ACC112 (cell line): ENCODE data around the gene RPL31.

ENCODE experiments used
- H2AFZ ChIP-seq: fragments of 200-600 bp; sonication (generic); one replicate; pipeline ENCODE4 v1.6.0; 2017; ENCODE audit warnings: antibody characterized with exemption, low read length; ENCODE audit not compliant: unreplicated experiment
- H3K27ac ChIP-seq: fragments of 200-600 bp; sonication (generic); 2 replicates; pipeline ENCODE4 v1.5.1; 2014; ENCODE audit warnings: low read depth, mild to moderate bottlenecking, antibody characterized with exemption, low read length, moderate library complexity
- H3K27me3 ChIP-seq: fragments of 200-600 bp; sonication (generic); 2 replicates; pipeline ENCODE4 v1.6.1; 2014; ENCODE audit warnings: mild to moderate bottlenecking, antibody characterized with exemption, low read length, moderate library complexity, mixed read lengths; ENCODE audit not compliant: insufficient read depth
- H3K36me3 ChIP-seq: fragments of 200-600 bp; sonication (generic); 2 replicates; pipeline ENCODE4 v1.6.1; 2016; ENCODE audit warnings: mild to moderate bottlenecking, antibody characterized with exemption, low read length, moderate library complexity, mixed read lengths; ENCODE audit not compliant: insufficient read depth
- H3K4me1 ChIP-seq: fragments of 200-600 bp; sonication (generic); one replicate; pipeline ENCODE4 v1.6.1; 2016; ENCODE audit warnings: low read length, mixed read lengths; ENCODE audit not compliant: insufficient read depth, unreplicated experiment, control insufficient read depth
- H3K4me3 ChIP-seq: fragments of 200-600 bp; sonication (generic); 2 replicates; pipeline ENCODE4 v1.5.1; 2014; ENCODE audit warnings: mild to moderate bottlenecking, low read depth, low read length
- H3K79me2 ChIP-seq: fragments of 200-600 bp; sonication (generic); one replicate; pipeline ENCODE4 v1.6.0; 2016; ENCODE audit warnings: low read length; ENCODE audit not compliant: control insufficient read depth, unreplicated experiment, insufficient read depth

RPL31 gene

GRCh38 chr2:100976061-100976460 lies 26.0 kb upstream of the RPL31 start:
- no peaks in the 10 kb centered on the region for H3K79me2 ChIP-seq
- H3K27ac ChIP-seq, result no peak overlapping the region
- H3K4me1 ChIP-seq, result no peaks in the 10 kb centered on the region
- H3K27me3 ChIP-seq, result no peaks in the 10 kb centered on the region
- H3K36me3 ChIP-seq, result no peaks in the 10 kb centered on the region
- H2AFZ ChIP-seq, result no peak overlapping the region
- H3K4me3 ChIP-seq, result no peak overlapping the region

DNA sequence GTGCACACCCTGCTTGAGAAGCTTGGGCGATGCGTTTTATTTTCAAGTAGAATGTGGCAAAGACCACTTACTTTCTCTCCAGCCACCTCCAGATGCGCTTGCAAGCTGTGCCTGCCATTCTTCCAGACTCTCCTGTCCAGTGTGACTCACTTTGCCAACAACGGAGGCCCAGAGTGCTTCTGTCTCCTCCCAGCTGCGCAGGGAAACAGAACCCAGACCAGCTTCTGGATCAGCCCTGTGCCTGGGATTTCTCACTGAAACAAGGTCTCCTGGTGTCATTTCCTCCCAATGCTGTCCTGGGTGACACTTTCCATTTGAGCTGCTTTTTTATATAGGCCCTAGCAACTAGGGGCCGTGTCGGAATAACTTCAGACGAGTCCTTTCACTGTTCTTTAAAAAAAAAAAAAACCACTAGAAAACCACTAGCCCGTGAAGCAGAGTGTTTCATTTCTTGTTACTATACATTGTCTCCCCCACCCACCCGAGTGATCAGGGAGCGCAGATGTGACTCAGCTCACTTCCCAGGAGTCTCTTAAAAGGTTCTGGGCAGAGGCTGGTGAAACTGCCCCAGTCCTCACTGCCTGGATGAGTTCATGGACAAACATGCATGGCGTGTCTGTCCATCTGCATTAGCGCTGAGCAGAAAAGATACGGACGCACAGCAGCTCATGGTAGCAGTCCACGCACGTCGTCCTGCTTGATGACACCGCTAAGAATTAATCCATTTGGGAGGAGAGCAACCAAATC lies 25.3 kb upstream of the RPL31 start:
- H3K36me3 ChIP-seq, result no peaks in the 10 kb centered on the region
- no peaks in the 10 kb centered on the region for H3K79me2 ChIP-seq
- no peaks in the 10 kb centered on the region for H3K4me1 ChIP-seq
- H3K27ac ChIP-seq, result no peak overlapping the region
- no peak overlapping the region for H3K4me3 ChIP-seq
- no peaks in the 10 kb centered on the region for H3K27me3 ChIP-seq
- no peak overlapping the region for H2AFZ ChIP-seq

DNA sequence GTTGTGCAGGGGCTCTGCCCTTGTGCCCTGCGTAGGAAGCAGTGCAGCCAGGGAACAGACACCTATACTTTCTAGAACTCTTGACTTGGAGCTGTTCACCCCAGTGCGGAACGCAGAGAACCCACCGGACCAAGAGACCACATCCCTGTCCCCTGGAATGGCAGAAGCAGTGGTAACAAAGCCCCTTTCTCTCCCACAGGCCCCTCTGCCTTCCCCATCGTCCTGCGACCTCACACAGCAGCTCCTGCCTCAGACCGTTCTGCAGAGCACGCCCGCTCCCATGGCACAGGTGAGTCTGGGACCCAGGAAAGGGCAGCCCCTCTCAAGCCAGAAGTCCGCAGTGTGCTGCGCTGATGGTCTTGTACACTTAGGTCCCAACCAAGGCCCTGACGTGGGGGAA lies 24.6 kb upstream of the RPL31 start:
- no peaks in the 10 kb centered on the region for H3K4me1 ChIP-seq
- no peak overlapping the region for H3K27ac ChIP-seq
- H3K4me3 ChIP-seq, result no peak overlapping the region
- H3K27me3 ChIP-seq, result no peaks in the 10 kb centered on the region
- no peak overlapping the region for H2AFZ ChIP-seq
- H3K36me3 ChIP-seq, result no peaks in the 10 kb centered on the region
- no peaks in the 10 kb centered on the region for H3K79me2 ChIP-seq

GRCh38 chr2:100978582-100979191 lies 23.4 kb upstream of the RPL31 start:
- no peaks in the 10 kb centered on the region for H3K79me2 ChIP-seq
- H3K27me3 ChIP-seq, result no peaks in the 10 kb centered on the region
- H3K4me3 ChIP-seq, result no peak overlapping the region
- H3K27ac ChIP-seq, result no peak overlapping the region
- no peak overlapping the region for H2AFZ ChIP-seq
- no peaks in the 10 kb centered on the region for H3K36me3 ChIP-seq
- no peaks in the 10 kb centered on the region for H3K4me1 ChIP-seq

GRCh38 chr2:100980046-100980445 lies 22.0 kb upstream of the RPL31 start:
- Histone ChIP-seq H3K27ac (no peak overlapping the region), H3K4me3 (no peak overlapping the region), H3K79me2 (no peaks in the 10 kb centered on the region), H3K27me3 (no peaks in the 10 kb centered on the region), H2AFZ (no peak overlapping the region), H3K36me3 (no peaks in the 10 kb centered on the region), H3K4me1 (no peaks in the 10 kb centered on the region)

DNA sequence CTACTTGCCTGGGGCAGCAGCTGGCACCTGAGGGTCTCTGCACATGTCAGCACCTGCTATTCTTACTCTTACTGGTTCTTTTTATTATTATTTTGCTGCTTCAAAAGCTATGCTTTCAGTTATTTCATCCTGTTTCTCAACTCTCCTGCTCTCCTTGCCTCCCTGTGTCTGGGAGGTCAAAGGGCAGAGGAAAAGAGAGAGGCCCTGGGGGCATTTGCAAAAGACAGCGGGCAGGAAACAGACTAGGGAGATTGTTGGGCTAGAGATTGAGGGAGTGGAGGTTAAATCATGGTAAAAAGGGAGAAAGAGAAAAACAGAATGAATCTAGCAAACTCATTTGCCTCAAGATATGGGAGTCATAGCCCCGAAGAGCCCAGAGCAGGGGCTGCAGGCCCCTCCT lies 21.1 kb upstream of the RPL31 start:
- Histone ChIP-seq H3K36me3 (no peaks in the 10 kb centered on the region), H3K27ac (no peak overlapping the region), H2AFZ (no peak overlapping the region), H3K27me3 (no peaks in the 10 kb centered on the region), H3K4me3 (no peak overlapping the region), H3K4me1 (no peaks in the 10 kb centered on the region), H3K79me2 (no peaks in the 10 kb centered on the region)

DNA sequence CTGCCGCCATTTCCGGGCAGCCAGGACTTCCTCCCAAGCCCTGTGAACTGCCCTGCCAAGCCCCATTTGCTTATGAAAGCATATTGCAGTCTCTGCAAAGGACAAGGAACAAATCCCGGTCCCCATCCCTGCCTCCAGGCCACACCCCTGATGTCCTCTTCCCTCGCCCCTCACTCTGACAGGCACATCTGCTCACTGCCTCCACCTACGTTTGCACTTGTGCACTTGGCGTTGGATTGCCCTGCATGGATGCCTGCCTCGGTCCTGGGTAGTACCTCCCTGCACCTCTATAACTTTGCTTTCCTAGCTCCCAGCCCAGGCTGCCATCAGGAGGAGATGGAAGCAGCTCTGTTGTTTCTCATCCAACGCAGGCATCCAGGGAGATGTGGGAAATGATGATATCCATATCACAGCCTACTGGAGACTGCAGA lies 19.6 kb upstream of the RPL31 start:
- Histone ChIP-seq H3K79me2 (no peaks in the 10 kb centered on the region), H3K27me3 (no peaks in the 10 kb centered on the region), H3K4me3 (no peak overlapping the region), H3K27ac (no peak overlapping the region), H3K4me1 (no peaks in the 10 kb centered on the region), H3K36me3 (no peaks in the 10 kb centered on the region), H2AFZ (no peak overlapping the region)

DNA sequence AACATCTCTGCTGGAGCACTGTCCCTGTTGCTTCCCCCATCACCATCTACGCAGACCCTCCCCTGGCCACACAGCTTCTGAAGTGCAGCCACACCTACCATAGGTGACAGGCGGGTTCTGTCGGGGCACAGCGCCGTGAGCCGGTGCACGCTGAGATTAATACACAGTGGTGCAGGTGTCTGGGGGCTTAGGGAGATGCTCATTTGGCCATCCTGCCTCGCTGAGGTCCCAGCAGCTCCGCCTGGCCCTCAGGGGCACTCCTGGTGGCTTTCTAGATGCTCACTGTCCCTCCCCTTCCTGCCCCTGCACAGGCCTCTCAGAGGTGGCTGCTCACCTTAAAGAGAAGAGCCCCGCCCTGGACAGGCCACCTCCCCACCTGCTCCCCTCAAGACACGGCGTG lies 18.9 kb upstream of the RPL31 start:
- no peaks in the 10 kb centered on the region for H3K4me1 ChIP-seq
- no peak overlapping the region for H2AFZ ChIP-seq
- H3K27me3 ChIP-seq, result no peaks in the 10 kb centered on the region
- H3K79me2 ChIP-seq, result no peaks in the 10 kb centered on the region
- no peaks in the 10 kb centered on the region for H3K36me3 ChIP-seq
- no peak overlapping the region for H3K27ac ChIP-seq
- no peak overlapping the region for H3K4me3 ChIP-seq

DNA sequence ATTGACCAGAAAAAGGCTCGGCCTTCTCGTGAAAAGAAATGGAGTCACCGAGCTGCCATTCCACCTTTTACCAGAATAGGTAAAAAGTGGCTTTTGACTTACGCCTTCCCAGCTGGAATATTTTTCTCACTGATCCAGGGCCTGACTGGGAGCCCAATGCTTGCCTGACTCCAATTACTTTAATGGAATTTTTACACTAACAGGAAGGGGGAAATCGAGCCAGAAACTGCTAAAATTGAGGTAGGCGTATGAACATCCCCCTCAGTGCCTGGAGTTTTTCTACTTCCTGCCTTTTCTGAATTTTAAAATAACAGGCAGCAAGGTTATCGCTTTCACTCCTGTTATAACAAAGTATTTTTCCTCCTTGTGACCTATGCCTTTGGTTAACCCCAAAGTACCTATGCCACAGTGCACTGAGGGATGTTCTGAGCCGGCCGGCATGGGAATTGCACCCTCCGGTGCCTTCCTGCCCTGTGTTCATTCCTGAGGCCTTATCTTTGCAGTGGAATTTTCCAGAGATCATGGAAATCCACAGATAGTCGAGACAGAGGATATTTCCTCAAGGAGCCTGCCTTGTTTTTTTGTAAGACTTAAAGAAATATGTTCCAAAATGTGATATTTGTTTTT lies 18.3 kb upstream of the RPL31 start:
- no peaks in the 10 kb centered on the region for H3K36me3 ChIP-seq
- H3K27ac ChIP-seq, result no peak overlapping the region
- H3K27me3 ChIP-seq, result no peaks in the 10 kb centered on the region

GRCh38 chr2:100984892-100985307 lies 17.2 kb upstream of the RPL31 start:
- Histone ChIP-seq H2AFZ (no peak overlapping the region), H3K27me3 (no peaks in the 10 kb centered on the region), H3K36me3 (no peaks in the 10 kb centered on the region), H3K4me3 (no peak overlapping the region), H3K79me2 (no peaks in the 10 kb centered on the region), H3K27ac (no peak overlapping the region), H3K4me1 (no peaks in the 10 kb centered on the region)

More for the DNA sequence above, 18.3 kb upstream of the RPL31 start:
- no peak overlapping the region for H2AFZ ChIP-seq
- no peaks in the 10 kb centered on the region for H3K79me2 ChIP-seq
- no peaks in the 10 kb centered on the region for H3K4me1 ChIP-seq
- H3K4me3 ChIP-seq, result no peak overlapping the region

GRCh38 chr2:100986157-100986556 lies 15.9 kb upstream of the RPL31 start:
- Histone ChIP-seq H2AFZ (no peak overlapping the region), H3K36me3 (no peaks in the 10 kb centered on the region), H3K79me2 (no peaks in the 10 kb centered on the region), H3K27me3 (no peaks in the 10 kb centered on the region), H3K27ac (no peak overlapping the region), H3K4me3 (no peak overlapping the region), H3K4me1 (no peaks in the 10 kb centered on the region)
